Liver (tissue), 3 donors: ENCODE data around the gene LRRC4.

Experiments
- ATF3 ChIP-seq: IDR thresholded peaks from 2 replicates; pipeline ENCODE4 v1.6.1; 2016; ENCODE audit warnings: antibody characterized with exemption
- CTCF ChIP-seq: fragments of 150-350 bp; IDR thresholded peaks from 2 replicates; pipeline ENCODE4 v1.5.1; 2017; ENCODE audit warnings: improper control_type of control experiment, low read depth, low read length; ENCODE audit not compliant: missing input control
- EGR1 ChIP-seq, 2 donors: IDR thresholded peaks; 2 replicates each; pipeline ENCODE4 v1.6.1; 2016 to 2018; ENCODE audit warnings: antibody characterized with exemption in 2 of 2, low read depth in 2 of 2
- FOXA1 ChIP-seq: IDR thresholded peaks from 2 replicates; pipeline ENCODE4 v1.6.1; 2016; ENCODE audit warnings: antibody characterized with exemption
- GABPA ChIP-seq, 2 donors: IDR thresholded peaks in 1 of 2; conservative IDR thresholded peaks in 1 of 2; 2 replicates each; pipeline ENCODE4 v1.6.1; 2016; ENCODE audit warnings: antibody characterized with exemption in 2 of 2, mild to moderate bottlenecking in 1 of 2, moderate library complexity in 1 of 2
- HNF4G ChIP-seq: IDR thresholded peaks from 2 replicates; pipeline ENCODE4 v1.6.1; 2016; ENCODE audit warnings: antibody characterized with exemption
- JUND ChIP-seq, 2 donors: IDR thresholded peaks; 2 replicates each; pipeline ENCODE4 v1.6.1; 2016; ENCODE audit warnings: antibody characterized with exemption in 2 of 2
- MAX ChIP-seq: IDR thresholded peaks from 2 replicates; pipeline ENCODE4 v1.6.1; 2016; ENCODE audit warnings: antibody characterized with exemption
- REST ChIP-seq: IDR thresholded peaks from 2 replicates; pipeline ENCODE4 v1.6.1; 2016; ENCODE audit warnings: antibody characterized with exemption, mild to moderate bottlenecking
- RXRA ChIP-seq, 2 donors: IDR thresholded peaks; 2 replicates each; pipeline ENCODE4 v1.6.1; 2017 to 2018; ENCODE audit warnings: antibody characterized with exemption in 2 of 2, mild to moderate bottlenecking in 1 of 2
- SP1 ChIP-seq: IDR thresholded peaks from 2 replicates; pipeline ENCODE4 v1.6.1; 2018; ENCODE audit warnings: antibody characterized with exemption, mild to moderate bottlenecking
- TAF1 ChIP-seq: conservative IDR thresholded peaks from 2 replicates; pipeline ENCODE4 v1.6.1; 2016; ENCODE audit warnings: antibody characterized with exemption, mild to moderate bottlenecking
- YY1 ChIP-seq: IDR thresholded peaks from 2 replicates; pipeline ENCODE4 v1.6.1; 2016; ENCODE audit warnings: antibody characterized with exemption, mild to moderate bottlenecking
- donor health status: healthy.
- donor health status: healthy.

GRCh38 chr7:128011131-128011661 lies 20.0 kb downstream of the LRRC4 start:
- TF ChIP-seq CTCF (no peak), MAX (no peak), JUND (IDR thresholded peaks at IDR 0.05) (peak in 1 of 2 donors; percentile 17), REST (no peak), TAF1 (no peak), GABPA (IDR thresholded peaks at IDR 0.05 in 1 of 2, conservative IDR thresholded peaks at IDR 0.05 in 1 of 2) (no peak), SP1 (peak; percentile 13), YY1 (no peak), EGR1 (IDR thresholded peaks at IDR 0.05; ENCODE audit: low read depth in 2 of 2) (no peak), ATF3 (no peak), FOXA1 (no peak), HNF4G (no peak), RXRA (IDR thresholded peaks at IDR 0.05) (peak in 1 of 2 donors; percentile 40)
